Omental fat pad (tissue), 4 donors: Measurements from ENCODE around the gene FZD10. TPM values are rescaled to one million over a fixed set of nuclear protein-coding genes. Genes with fewer than 3 reads are reported as not detected.

Source experiments
- ATAC-seq: fragments of 150-250 bp; one replicate; pipeline ENCODE4 v1.9.1; 2016; ENCODE audit warnings: mild to moderate bottlenecking, moderate library complexity; ENCODE audit not compliant: low FRiP score
- DNase-seq: peaks from one replicate; pipeline ENCODE4 v3.0.0-alpha.2; 2019; ENCODE audit warnings: low spot score
- total RNA-seq, 4 donors: library from RNA; depleted of rRNA; stranded (reverse); fragments of >200 nt; gene quantifications; one replicate each; pipeline ENCODE4 v1.1.0, GENCODE V29; 2016
- TF ChIP-seq, protein P1 (sequence below), 3 donors: fragments of 450-650 bp; IDR thresholded peaks; one replicate each; pipeline ENCODE4 v1.5.1; 2016 to 2017; ENCODE audit warnings: antibody characterized with exemption in 3 of 3, mild to moderate bottlenecking in 3 of 3, moderate library complexity in 2 of 3

Gene FZD10
- total RNA-seq, 4 donors from 2014 or later: 0.25 to 3.8 (median 0.98) TPM

DNA sequence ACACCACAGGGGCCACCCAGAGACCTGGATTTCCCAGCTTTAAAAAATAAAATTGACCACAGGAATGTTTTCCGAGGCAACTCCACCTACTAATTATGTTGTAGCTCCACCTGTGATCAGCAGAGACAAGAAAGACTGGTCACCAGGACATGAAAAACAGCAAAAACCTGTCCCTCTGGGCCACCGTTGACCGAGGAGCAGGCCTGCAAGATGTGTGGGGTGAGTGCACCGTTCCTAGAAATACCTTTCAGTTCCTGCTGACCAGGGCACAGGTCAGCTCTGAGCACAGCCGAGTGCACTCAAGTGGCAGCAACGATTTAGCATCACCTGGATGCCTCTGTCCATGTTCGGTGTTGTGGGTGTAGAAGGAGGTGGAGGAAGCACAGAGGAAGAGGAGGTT, 16.9 kb downstream of the FZD10 start:
- DNase-seq (no peak), ATAC-seq (no peak)
- TF ChIP-seq, protein P1, sequence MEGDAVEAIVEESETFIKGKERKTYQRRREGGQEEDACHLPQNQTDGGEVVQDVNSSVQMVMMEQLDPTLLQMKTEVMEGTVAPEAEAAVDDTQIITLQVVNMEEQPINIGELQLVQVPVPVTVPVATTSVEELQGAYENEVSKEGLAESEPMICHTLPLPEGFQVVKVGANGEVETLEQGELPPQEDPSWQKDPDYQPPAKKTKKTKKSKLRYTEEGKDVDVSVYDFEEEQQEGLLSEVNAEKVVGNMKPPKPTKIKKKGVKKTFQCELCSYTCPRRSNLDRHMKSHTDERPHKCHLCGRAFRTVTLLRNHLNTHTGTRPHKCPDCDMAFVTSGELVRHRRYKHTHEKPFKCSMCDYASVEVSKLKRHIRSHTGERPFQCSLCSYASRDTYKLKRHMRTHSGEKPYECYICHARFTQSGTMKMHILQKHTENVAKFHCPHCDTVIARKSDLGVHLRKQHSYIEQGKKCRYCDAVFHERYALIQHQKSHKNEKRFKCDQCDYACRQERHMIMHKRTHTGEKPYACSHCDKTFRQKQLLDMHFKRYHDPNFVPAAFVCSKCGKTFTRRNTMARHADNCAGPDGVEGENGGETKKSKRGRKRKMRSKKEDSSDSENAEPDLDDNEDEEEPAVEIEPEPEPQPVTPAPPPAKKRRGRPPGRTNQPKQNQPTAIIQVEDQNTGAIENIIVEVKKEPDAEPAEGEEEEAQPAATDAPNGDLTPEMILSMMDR (IDR thresholded peaks at IDR 0.05): no peak

DNA sequence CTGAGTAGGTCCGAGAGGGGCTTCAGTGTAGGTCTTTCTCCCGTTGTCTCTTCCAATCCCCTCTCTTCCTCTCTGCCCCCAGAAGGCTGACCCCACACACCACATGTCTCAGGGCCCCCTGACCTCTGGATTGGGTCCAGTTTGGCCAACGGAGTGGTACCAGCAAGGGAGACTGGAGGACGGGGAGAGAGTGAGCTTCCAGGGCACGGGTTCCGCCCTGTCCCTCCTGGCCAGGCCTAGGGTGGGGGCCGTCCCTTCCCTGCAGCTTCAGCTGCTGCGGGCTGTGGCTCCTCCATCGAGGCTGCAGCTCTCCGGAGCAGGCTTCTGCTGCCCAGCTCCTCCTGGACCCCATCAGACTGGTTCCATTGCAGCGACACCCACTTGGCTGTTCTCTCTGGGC, 17.4 kb downstream of the FZD10 start:
- TF ChIP-seq, protein P1 (IDR thresholded peaks at IDR 0.05): no peak
- ATAC-seq (no peak), DNase-seq (no peak)

DNA sequence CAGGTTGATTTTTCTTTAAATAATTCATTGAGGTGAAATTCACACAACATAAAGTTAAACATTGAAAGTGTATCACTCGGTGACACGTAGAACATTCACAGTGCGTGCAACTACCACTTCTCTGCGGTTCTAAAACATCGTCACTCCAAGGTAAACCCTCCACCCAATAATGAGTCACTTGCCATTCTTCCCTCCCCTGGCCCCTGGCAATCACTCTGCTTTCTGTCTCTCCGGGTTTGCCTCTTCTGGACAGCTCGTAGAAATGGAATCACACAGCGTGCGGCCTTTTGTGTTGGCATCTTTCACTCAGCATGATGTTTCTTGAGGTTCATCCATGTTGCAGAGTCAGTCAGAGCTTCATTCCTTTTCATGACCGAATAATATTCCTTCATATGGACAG, 18.9 kb downstream of the FZD10 start:
- ATAC-seq (no peak), DNase-seq (no peak)
- TF ChIP-seq, protein P1 (IDR thresholded peaks at IDR 0.05): no peak

DNA sequence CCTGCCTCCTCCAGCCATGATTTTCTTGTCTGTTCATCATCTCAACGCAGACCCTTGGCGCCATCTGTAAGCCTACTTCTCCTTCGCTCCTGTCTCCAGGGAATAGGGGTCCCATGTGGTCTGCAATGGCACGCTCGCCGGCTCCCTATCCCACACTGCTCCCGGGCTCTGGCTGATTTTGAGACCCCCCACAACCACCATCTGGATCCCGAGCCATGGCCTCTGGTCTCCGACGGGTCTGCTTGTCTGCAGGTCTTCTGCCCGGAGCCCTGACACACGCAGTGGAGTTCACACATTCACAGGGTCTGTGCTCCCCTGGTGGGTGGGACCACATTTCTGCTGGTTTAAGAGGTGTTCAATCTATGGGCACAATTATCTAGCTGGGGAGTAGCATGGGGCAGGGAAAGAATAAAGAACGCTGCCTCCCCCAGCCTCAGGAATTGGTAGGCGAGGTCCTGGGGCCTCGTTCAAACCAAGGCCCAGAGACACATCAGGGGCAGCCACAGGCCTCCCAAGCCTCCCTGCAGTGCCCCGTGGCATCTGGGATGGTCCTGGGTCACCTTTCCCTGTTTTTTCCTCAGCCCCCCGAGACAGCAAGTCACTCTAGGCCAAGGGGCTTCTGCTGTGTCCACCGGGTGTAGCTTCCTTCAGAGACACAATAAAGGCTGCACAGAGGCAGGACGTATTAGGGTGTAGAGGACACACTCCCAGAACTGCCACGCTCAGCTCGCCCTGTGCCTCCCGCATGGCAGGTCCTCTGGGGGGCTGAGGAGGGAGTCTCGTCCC, 21.5 kb downstream of the FZD10 start:
- DNase-seq (no peak), ATAC-seq (no peak)
- TF ChIP-seq, protein P1 (IDR thresholded peaks at IDR 0.05): no peak

DNA sequence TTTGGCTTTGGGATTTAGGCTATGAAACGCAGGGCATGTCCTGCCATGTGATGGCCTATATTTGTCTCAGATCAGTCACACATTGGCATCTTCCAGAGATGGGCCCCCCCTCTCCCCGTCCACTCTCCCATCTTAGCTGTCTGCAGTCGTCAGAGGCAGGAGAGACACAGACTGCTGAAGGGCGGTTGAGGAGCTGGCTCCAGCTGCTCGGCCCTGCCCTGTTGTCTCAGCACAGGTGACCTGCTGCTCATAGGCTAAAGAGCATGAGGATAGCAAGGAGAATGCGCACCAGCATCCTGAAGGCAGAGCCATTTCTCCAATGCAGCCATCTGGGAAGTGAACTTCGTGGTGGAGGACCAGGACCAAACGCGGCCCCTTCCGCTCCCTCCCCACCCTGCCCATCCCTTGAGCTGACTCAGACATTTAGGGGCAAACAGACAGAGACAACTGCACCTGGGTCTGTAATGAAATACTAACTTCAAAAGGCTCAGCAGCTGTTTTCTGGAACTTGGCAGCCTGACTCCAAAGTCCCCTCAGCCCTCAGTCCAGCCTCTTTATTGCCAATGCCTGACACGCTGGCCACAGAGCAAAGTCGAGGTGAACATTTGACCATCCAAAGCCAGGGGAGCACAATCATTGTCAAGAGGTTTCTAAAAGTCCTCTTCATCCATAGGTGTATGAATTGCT, 22.3 kb downstream of the FZD10 start:
- no peak for ATAC-seq
- DNase-seq: no peak
- TF ChIP-seq, protein P1 (IDR thresholded peaks at IDR 0.05): no peak

DNA sequence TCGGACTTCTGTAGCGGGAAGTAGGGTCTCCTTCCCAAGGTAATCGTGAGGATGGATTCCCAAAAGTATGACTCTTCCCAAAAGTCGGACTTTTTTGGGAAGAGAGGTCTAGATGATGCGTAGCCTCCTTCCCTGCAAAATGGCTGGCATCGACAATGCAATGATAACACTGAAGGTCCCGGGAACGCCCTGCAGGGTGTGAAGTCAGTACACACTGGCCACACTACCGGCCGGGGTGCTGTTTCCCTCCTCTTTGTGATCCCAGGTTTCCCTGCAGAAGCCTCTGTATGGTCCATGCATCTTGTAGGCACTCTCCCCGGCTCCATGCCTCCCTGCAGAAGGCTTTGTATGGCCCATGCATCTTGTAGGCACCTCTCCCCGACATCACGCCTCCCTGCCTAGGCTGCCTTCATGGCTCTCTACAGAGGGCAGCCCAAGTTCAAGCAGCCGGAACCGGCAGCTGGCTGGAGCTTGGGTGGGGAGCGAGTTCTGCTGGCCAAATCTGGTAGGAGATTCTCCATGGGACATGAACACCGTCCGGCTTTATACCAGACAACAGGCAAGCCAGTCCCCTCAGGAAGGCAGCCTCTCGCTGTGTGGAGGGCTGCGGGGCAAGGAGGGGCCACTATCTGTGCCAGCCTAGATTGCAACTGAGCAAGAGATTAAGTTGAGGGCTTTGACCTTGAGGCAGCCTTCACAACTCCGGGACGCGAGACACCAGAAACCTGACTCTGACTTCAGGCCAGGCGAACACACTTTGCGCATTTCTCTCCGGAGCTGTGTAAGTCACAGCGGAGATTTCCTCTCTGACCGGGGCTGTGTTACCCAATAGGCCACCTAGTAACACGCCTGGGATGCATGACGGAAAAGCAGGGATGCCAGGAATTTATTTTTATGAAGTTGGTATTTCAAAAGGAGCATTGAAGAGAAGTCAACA, 23.5 kb downstream of the FZD10 start:
- TF ChIP-seq, protein P1 (IDR thresholded peaks at IDR 0.05): no peak
- DNase-seq: no peak

More for the DNA sequence above, 23.5 kb downstream of the FZD10 start:
- no peak for ATAC-seq
